ENCODE results near the gene DYNLRB2. TPM values are rescaled to one million over a fixed set of nuclear protein-coding genes. Genes with fewer than 3 reads are reported as not detected.

Gene DYNLRB2
- total and polyA plus RNA-seq, 5 experiments from 2014 or later: 0.91 to 2.3 (median 1.9) TPM

DNA sequence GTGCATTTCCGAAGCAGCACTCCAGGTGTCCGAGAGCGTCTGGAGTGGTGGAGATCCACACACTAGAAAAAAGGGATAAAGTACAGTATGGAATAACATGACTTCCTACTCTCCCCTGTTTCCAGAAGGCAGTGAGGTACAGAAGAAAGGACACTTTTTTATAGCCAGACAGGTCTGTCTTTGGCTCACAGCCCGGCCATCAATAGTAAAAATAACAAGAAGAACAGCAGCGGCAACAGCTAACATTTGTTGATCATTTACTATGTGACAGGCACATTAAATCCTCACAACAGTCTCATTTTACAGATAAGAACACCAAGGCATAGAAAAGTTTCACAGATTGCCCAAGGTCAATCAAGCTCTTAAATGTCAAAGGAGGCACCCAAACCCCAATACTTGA lies 16.2 kb downstream of the DYNLRB2 start:
- H3K36me3 Mint-ChIP-seq: no peaks in the 10 kb centered on the region
- no peak overlapping the region for H3K27ac Mint-ChIP-seq
- no peak overlapping the region for H3K4me3 Mint-ChIP-seq
- H3K4me1 Mint-ChIP-seq: peaks cover 13 to 18% (median 15%) of the 10 kb centered on the region in 4 donors
- ATAC-seq (no peak), DNase-seq (no peak)
- no peaks in the 10 kb centered on the region for H3K27me3 Mint-ChIP-seq
- no peaks in the 10 kb centered on the region for H3K9me3 Mint-ChIP-seq
- POLR2A ChIA-PET: interaction anchor here (0.6 kb wide), 1 partner anchor 56 kb away, joined by 3 read pairs; no protein-coding TSS in a partner anchor

DNA sequence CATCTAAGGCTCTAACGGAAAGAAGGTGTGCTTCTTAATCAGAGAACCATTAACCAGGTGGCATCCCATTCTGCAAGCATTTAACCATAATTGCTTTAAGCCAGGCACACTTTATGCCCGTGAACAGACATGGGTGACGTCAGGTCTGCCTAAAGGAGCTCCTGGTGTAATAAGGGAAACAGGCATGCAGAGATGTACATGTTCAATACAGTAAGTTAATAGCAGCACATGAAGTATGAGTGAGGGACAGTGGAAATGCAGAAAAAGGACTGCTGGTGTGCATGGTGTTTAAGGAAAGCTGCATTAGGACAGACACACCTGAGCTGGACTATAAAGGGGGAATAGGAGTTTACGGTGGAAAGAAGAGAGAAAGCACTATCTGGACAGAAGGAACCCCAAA lies 18.6 kb downstream of the DYNLRB2 start:
- POLR2A ChIA-PET: no interaction called here

DNA sequence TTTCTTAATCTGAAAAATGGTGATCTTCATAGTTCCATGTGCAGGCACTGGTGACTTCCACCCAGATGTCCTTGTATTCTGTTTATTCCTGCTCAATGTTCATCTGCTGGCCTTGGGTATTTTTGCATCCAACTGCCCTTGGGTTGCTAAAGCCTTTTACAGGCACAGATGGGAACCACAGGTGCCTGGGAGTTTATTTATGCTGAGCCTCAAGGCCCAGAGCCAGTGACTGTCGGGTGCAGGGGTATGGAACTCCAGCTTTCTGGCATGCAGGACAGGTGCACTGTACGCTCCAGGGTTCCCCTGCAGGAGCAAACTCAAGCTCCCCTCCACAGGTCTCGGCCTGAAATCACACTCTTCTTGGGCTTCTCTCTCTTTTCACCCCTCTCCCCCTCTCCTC lies 22.3 kb downstream of the DYNLRB2 start:
- Mint-ChIP-seq H3K27ac (peak overlapping the region in 3 of 10 donors; percentile 18 to 95 (median 86)), H3K36me3 (no peaks in the 10 kb centered on the region), H3K27me3 (no peaks in the 10 kb centered on the region), H3K4me1 (peaks cover 17 to 26% (median 20%) of the 10 kb centered on the region in 4 donors), H3K9me3 (peaks cover 0 to 9% (median 0%) of the 10 kb centered on the region in 9 donors), H3K4me3 (no peak overlapping the region)
- no peak for ATAC-seq
- POLR2A ChIA-PET: no interaction called here
- no peak for DNase-seq

More for the DNA sequence above, 18.6 kb downstream of the DYNLRB2 start:
- DNase-seq: no peak
- no peaks in the 10 kb centered on the region for H3K27me3 Mint-ChIP-seq
- no peaks in the 10 kb centered on the region for H3K36me3 Mint-ChIP-seq
- ATAC-seq: no peak
- H3K9me3 Mint-ChIP-seq: no peaks in the 10 kb centered on the region
- no peak overlapping the region for H3K27ac Mint-ChIP-seq
- H3K4me1 Mint-ChIP-seq: peaks cover 9 to 17% (median 14%) of the 10 kb centered on the region in 4 donors
- H3K4me3 Mint-ChIP-seq: no peak overlapping the region

DNA sequence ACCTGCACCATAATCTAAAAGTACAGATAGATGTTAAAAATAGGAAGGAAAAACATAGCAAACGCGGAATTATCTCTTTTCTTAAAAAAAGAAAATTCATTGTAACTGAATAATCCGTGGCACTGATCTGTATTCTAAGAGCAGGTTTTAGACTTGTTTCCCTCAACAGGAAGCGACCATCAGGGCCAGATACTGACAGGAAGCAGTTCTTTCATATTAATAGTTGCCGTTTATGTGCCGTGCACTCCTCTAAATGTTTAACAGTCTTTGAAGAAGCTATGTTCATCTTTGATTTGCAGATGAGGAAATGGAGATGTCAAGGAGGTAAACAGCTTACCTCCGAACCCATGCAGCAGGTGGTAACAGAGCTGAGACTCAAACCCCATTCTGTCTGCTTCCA lies 23.6 kb downstream of the DYNLRB2 start:
- peaks cover 17 to 32% (median 26%) of the 10 kb centered on the region in 4 donors for H3K4me1 Mint-ChIP-seq
- ATAC-seq (peak; percentile 60 to 83), DNase-seq (peak in 2 of 10 donors; percentile 39 to 43)
- no peaks in the 10 kb centered on the region for H3K27me3 Mint-ChIP-seq
- no peaks in the 10 kb centered on the region for H3K36me3 Mint-ChIP-seq
- POLR2A ChIA-PET: interaction anchor here (2.1 kb wide), 1 partner anchor 16 kb away, joined by 11 read pairs; no protein-coding TSS in a partner anchor
- peak overlapping the region; percentile 81 to 95 (median 86) for H3K27ac Mint-ChIP-seq
- peak overlapping the region; percentile 33 to 77 (median 60) for H3K4me3 Mint-ChIP-seq
- H3K9me3 Mint-ChIP-seq: peaks cover 0 to 9% (median 0%) of the 10 kb centered on the region in 9 donors

DNA sequence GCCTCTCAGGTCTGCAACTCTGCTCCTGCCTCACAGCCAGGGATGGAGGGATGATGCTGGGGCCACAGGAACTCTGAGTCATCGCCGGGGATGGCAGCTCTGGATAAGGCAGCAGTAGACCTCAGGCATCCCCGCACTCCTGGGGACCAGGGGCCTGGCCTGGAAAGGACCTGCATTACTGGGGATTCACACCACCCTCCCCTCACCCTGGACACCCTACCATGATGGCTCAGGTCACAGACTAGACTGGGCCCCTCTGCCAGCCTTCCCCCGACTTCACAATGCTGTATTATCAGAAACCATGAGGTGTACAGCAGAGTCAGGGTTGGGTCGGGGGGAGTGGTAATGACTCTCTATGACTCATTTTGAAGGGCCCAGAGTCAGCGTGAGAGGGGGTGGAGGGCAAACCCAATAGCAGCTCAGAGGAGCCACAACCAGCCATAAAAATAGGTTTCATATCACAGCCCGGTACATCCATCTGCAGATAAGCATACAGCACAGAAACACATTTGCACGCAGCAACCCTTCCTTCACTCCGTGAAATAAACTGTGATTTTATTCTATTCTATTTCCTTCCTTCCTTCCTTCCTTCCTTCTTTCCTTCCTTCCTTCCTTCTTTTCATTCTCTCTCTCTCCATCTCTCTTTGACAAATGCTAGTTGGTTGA lies 28.8 kb downstream of the DYNLRB2 start:
- Mint-ChIP-seq H3K36me3 (peaks cover 0 to 8% (median 0%) of the 10 kb centered on the region in 3 donors), H3K27ac (peak overlapping the region in 5 of 10 donors; percentile 6 to 80 (median 61)), H3K9me3 (peaks cover 0 to 9% (median 3%) of the 10 kb centered on the region in 9 donors), H3K4me1 (peaks cover 16 to 33% (median 27%) of the 10 kb centered on the region in 4 donors), H3K4me3 (peak overlapping the region in 7 of 10 donors; percentile 4 to 45 (median 31)), H3K27me3 (peaks cover 0 to 2% (median 0%) of the 10 kb centered on the region in 5 donors)
- DNase-seq (peak in 2 of 10 donors; percentile 9 to 11), ATAC-seq (peak; percentile 87 to 90)
- POLR2A ChIA-PET: interaction anchor here (1.3 kb wide), 1 partner anchor 10 kb away, joined by 4 read pairs; no protein-coding TSS in a partner anchor

DNA sequence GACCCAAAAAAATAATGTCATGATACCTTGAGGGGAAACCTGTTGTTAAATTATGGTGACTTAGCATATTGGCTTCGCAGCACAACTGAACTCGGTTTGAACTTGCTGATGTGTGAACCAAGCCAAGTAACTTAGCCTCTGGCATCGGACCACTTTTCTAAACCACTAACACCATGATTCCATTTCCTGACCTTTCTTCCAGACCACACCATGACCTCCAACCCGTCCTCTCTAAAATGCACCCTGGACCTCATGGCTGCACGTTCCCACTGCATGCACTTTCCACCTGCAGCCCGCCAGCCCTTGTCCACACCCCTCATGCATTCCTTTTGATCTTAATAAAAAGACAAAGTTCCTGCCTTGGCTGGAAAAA lies 29.3 kb downstream of the DYNLRB2 start:
- H3K9me3 Mint-ChIP-seq: peaks cover 0 to 9% (median 3%) of the 10 kb centered on the region in 9 donors
- H3K36me3 Mint-ChIP-seq: peaks cover 0 to 8% (median 0%) of the 10 kb centered on the region in 3 donors
- H3K27ac Mint-ChIP-seq: peak overlapping the region in 6 of 10 donors; percentile 6 to 80 (median 64)
- ATAC-seq (peak in 1 of 2 donors; percentile 20), DNase-seq (no peak)
- POLR2A ChIA-PET: no interaction called here
- H3K27me3 Mint-ChIP-seq: peaks cover 0 to 2% (median 0%) of the 10 kb centered on the region in 5 donors
- H3K4me1 Mint-ChIP-seq: peaks cover 13 to 28% (median 22%) of the 10 kb centered on the region in 4 donors
- peak overlapping the region in 7 of 10 donors; percentile 3 to 46 (median 31) for H3K4me3 Mint-ChIP-seq

DNA sequence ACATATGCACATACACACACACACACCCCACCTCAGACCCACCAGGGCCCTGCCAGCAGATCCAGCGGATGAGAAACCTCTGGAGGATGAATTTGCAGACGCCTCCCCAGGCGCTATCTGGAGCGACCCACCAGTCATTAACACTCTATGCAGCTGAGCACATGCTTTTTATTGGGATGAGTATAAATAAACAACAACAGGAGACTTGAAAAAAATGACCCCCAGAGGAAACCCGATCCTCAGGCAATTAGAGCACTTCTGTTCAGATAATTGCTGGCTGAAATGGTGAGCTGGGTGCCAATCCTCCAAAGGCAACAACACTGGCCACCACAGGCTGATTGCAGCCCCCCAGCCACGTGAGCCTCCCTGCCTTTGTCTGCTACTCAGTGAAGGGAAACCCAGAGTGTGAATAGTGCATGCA lies 32.9 kb downstream of the DYNLRB2 start:
- POLR2A ChIA-PET: interaction anchor here (0.9 kb wide), 1 partner anchor 20 kb away, joined by 3 read pairs; no protein-coding TSS in a partner anchor
- Mint-ChIP-seq H3K9me3 (peaks cover 0 to 5% (median 2%) of the 10 kb centered on the region in 9 donors), H3K36me3 (peaks cover 0 to 8% (median 0%) of the 10 kb centered on the region in 3 donors), H3K27me3 (peaks cover 0 to 2% (median 0%) of the 10 kb centered on the region in 5 donors), H3K4me3 (no peak overlapping the region), H3K4me1 (peaks cover 8 to 31% (median 24%) of the 10 kb centered on the region in 4 donors), H3K27ac (no peak overlapping the region)
- no peak for ATAC-seq
- no peak for DNase-seq

DNA sequence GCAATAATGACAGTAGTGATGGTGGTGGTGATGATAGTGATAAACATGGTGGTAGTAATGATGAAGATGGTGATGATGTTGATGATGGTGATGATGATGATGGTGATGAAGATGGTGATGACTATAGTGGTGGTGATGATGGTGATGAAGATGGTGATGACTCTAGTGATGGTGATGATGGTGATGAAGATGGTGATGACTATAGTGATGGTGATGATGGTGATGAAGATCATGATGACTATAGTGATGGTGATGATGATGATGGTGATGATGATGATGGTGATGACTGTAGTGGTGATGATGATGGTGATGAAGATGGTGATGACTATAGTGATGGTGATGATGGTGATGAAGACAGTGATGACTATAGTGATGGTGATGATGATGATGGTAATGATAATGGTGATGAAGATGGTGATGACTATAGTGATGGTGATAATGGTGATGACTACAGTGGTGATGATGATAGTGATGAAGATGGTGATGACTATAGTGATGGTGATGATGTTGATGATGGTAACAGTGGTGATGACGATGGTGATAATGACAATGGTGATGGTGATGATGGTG lies 35.6 kb downstream of the DYNLRB2 start:
- POLR2A ChIA-PET: interaction anchor here (1.5 kb wide), 1 partner anchor 15 kb away, joined by 5 read pairs; no protein-coding TSS in a partner anchor
- Mint-ChIP-seq H3K36me3 (peaks cover 0 to 4% (median 4%) of the 10 kb centered on the region in 3 donors), H3K27ac (no peak overlapping the region), H3K27me3 (peaks cover 0 to 2% (median 0%) of the 10 kb centered on the region in 5 donors), H3K4me1 (peaks cover 15 to 34% (median 25%) of the 10 kb centered on the region in 4 donors), H3K4me3 (no peak overlapping the region), H3K9me3 (peaks cover 0 to 7% (median under 1%) of the 10 kb centered on the region in 9 donors)
- ATAC-seq: no peak
- DNase-seq: no peak

DNA sequence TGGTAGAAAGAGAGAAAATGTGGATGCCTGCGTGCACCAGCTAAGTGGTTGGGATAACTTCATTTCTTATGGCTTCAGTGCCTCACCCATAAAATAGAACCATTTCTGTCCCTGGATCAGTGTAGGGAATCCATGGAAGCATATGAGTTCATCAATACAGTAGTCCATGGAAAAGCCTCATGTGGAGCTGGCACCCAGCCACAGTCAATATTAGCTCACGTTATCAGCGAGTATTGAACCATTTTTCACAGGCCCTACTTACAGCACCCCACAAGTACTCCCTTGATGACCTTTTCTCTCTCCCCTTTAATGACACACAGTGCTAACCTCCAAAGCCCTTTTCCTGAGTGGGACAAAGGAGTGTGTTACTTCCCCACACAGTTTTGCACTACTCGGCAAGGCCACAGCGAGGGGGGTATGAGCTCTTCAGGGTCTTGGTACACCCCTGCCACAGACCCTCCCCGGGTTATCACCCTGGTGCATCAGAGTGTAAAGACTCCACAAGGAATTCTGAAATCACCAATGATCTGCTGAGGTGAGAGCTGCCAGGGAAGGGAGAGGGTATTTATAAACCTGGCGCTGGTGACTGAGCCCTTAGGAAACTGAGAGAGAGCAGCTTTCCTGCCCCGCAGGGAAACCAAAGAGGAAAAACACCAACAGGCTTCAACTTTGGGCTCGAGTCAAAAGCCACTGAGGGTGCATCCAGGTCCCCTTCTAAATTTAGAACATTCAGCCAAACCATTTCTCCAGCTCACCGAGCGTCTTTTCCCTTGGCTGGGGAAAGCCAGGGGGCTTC lies 36.9 kb downstream of the DYNLRB2 start:
- POLR2A ChIA-PET: interaction anchor here (1.0 to 1.5 kb wide), 2 partner anchors 13 kb away, joined by 5 read pairs; no protein-coding TSS in a partner anchor
- DNase-seq: no peak
- Mint-ChIP-seq H3K9me3 (peaks cover 0 to 7% (median 0%) of the 10 kb centered on the region in 9 donors), H3K4me3 (no peak overlapping the region), H3K4me1 (peaks cover 15 to 39% (median 27%) of the 10 kb centered on the region in 4 donors), H3K36me3 (peaks cover 0 to 4% (median 0%) of the 10 kb centered on the region in 3 donors), H3K27ac (peak overlapping the region in 2 of 10 donors; percentile 9 to 84), H3K27me3 (no peaks in the 10 kb centered on the region)
- ATAC-seq: no peak

DNA sequence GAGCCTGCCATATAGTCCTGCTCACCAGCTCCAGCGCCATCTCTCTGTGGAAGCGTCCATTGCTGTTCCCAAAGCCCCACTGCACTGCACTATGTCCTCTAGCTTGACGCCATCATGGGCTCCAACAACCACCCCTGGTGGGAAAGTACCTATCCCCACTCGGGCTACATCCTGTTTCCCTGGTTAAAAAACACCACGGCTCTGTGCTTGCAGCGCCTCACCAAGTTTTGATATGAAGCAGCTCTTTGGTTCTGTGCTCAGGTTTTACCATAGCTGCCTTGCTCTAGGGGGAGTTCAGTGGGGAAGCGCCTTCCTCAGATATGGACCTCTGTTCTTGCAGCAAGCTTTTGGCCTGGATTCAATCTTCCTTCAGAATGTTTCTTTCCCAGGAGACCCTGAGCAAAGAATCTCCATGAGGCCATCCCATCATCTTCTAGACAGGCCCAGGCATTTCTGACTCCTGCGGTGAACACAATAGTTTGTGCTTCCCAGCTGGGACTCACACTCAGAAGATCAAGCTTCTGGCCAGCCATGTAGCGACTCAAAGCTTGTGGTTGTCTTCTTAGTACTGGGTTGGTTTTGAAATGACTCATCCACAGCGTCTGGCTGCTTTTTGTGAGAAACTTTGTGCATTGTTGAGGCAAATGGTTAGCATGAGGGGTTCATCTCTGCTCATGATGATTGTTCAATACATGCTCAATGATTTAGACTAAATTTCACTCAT lies 39.5 kb downstream of the DYNLRB2 start:
- Mint-ChIP-seq H3K27ac (peak overlapping the region; percentile 78 to 96 (median 89)), H3K27me3 (no peaks in the 10 kb centered on the region), H3K36me3 (peaks cover 0 to 4% (median 0%) of the 10 kb centered on the region in 3 donors), H3K4me1 (peaks cover 15 to 39% (median 27%) of the 10 kb centered on the region in 4 donors), H3K4me3 (peak overlapping the region; percentile 1 to 84 (median 63)), H3K9me3 (peaks cover 0 to 7% (median 0%) of the 10 kb centered on the region in 9 donors)
- peak; percentile 84 to 97 for ATAC-seq
- POLR2A ChIA-PET: interaction anchor here (0.6 to 2.6 kb wide), 7 partner anchors 11 to 200 kb away, joined by 3 to 11 read pairs (median 4); partner anchors contain the start of gene DYNLRB2
- DNase-seq: peak in 9 of 10 donors; percentile 4 to 71 (median 48)

DNA sequence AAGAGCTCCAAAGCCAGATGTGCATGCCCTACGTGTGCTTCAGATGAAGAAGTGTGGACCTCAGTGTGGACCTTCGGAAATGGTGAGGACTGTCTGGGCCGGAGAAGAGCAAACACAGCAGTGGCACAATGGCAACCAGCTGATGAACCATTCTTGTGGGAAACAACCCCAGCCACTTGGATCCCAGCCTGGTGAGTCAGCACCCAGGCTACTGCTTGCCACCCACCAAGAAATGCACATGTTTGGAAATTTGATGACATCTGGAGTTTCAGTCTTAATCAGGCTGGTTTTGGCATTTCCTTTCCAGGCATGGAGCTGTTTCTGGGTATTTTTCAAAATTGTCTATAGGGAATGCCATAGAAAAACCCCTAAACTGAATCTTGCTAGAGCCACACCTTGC lies 42.7 kb downstream of the DYNLRB2 start:
- Mint-ChIP-seq H3K27me3 (peaks cover 0 to 4% (median 0%) of the 10 kb centered on the region in 5 donors), H3K36me3 (peaks cover 0 to 7% (median 4%) of the 10 kb centered on the region in 3 donors), H3K27ac (no peak overlapping the region), H3K9me3 (peaks cover 0 to 7% (median 0%) of the 10 kb centered on the region in 9 donors), H3K4me3 (no peak overlapping the region), H3K4me1 (peaks cover 15 to 35% (median 25%) of the 10 kb centered on the region in 4 donors)
- no peak for ATAC-seq
- POLR2A ChIA-PET: no interaction called here
- no peak for DNase-seq

Data from naive thymus-derived CD8-positive, alpha-beta T cell (primary cell).